Measurements from ENCODE around the gene PLD2.

Gene PLD2

DNA sequence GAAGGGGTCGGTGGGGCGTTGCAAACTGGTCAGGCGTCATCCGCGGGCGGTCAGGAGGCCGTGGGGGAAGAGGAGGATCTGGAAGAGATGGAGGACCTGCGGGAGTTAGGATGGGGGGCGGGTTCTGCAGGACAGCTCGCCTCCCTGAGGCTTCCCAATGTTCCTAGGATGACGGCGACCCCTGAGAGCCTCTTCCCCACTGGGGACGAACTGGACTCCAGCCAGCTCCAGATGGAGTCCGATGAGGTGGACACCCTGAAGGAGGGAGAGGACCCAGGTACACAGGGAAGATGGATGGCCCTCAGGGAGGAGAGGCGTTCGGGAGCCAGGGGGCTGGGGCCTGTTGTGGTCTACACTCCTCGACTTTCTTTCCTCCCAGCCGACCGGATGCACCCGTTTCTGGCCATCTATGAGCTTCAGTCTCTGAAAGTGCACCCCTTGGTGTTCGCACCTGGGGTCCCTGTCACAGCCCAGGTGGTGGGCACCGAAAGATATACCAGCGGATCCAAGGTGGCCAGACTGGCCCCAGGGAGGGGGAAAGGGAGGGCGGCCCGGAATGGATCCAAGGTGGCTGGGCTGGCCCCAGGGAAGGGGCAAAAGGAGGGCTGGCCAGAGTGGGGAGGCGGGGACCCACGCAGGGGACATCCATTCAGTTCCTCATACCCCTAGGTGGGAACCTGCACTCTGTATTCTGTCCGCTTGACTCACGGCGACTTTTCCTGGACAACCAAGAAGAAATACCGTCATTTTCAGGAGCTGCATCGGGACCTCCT lies 839 bp downstream of the PLD2 start:
- TF ChIP-seq GATA3 (IDR thresholded peaks at IDR 0.05; ENCODE audit: low read depth, low read length) (no peak), GATA2 (IDR thresholded peaks at IDR 0.05; ENCODE audit: low read depth, low read length) (no peak)

DNA sequence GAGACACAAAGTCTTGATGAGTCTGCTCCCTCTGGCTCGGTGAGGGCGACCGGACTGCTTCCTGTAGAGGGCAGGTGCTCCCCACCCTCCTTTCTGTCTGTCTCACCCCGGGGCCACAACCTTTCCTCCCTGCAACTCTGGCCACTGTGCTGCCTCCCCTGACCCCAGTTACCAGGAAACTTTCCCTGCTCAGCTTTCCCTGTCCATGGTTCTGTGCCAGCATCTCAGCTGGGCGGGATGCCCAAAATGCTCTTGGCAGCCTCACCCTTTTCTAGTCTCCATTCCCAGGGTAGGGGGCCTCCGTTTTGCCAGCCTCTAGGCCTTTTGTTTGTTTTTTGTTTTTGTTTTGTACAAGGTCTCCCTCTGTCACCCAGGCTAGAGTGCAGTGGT lies 1.4 kb downstream of the PLD2 start:
- TF ChIP-seq GATA2 (IDR thresholded peaks at IDR 0.05; ENCODE audit: low read depth, low read length) = no peak
- no peak for TF ChIP-seq GATA3 (IDR thresholded peaks at IDR 0.05; ENCODE audit: low read depth, low read length)

DNA sequence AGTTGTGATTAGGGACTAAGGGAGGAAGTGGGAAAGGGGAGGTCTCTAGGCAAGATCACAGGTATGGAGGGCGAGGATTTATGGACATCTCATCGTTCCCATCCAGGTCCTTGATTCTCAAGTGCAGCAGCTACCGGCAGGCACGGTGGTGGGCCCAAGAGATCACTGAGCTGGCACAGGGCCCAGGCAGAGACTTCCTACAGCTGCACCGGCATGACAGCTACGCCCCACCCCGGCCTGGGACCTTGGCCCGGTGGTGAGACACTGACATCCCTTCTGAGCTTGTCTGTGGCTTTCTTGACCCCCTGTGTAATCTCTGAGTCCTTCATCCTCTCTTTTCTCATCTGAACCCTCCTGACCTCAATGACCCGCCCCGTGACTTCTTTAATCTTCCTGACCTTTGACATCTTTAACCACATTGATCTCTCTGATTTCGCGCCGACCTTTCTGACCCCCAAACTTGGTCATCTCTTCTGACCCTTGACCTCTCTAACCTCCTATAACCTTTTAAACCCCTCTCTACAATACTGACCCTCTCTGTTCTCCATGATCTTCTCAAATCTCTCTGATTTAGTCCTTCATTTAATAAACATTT lies 3.8 kb downstream of the PLD2 start:
- TF ChIP-seq GATA2 (IDR thresholded peaks at IDR 0.05; ENCODE audit: low read depth, low read length) = no peak
- TF ChIP-seq GATA3 (IDR thresholded peaks at IDR 0.05; ENCODE audit: low read depth, low read length) = no peak

DNA sequence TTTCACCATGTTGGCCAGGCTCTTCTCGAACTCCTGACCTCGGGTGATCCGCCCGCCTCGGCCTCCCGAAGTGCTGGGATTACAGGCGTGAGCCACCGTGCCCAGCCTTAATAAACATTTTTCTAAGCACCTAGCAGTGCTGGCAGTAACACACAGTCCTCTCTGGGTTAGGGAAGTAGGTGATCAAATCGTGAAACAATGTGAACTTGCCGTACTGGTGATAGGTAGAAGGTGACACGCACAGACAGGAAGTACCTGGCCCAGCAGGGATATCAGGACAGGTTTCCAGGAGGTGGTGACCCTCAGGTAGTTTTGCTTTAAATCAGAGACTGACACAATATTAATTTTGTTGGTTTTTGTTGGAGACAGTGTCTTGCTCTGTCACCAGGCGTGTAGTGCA lies 4.5 kb downstream of the PLD2 start:
- TF ChIP-seq GATA2 (IDR thresholded peaks at IDR 0.05; ENCODE audit: low read depth, low read length) (no peak), GATA3 (IDR thresholded peaks at IDR 0.05; ENCODE audit: low read depth, low read length) (no peak)

DNA sequence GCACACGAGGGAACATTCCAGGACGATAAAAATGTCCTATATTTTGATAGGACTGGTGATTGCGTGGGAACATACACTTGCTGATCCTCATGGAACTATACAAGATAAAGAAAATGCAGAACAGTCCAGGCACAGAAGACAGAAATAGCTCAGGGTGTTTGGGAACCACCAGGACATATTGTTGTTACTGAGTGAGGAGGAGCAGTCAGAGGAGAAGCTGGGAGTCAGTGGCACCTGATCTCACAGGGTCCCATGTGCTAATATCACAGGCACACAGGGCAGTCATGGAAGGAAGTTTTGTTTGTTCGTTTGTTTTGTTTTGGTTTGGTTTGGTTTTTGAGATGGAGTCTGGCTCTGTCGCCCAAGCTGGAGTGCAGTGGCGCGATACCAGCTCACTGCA lies 5.7 kb downstream of the PLD2 start:
- no peak for TF ChIP-seq GATA3 (IDR thresholded peaks at IDR 0.05; ENCODE audit: low read depth, low read length)
- no peak for TF ChIP-seq GATA2 (IDR thresholded peaks at IDR 0.05; ENCODE audit: low read depth, low read length)

DNA sequence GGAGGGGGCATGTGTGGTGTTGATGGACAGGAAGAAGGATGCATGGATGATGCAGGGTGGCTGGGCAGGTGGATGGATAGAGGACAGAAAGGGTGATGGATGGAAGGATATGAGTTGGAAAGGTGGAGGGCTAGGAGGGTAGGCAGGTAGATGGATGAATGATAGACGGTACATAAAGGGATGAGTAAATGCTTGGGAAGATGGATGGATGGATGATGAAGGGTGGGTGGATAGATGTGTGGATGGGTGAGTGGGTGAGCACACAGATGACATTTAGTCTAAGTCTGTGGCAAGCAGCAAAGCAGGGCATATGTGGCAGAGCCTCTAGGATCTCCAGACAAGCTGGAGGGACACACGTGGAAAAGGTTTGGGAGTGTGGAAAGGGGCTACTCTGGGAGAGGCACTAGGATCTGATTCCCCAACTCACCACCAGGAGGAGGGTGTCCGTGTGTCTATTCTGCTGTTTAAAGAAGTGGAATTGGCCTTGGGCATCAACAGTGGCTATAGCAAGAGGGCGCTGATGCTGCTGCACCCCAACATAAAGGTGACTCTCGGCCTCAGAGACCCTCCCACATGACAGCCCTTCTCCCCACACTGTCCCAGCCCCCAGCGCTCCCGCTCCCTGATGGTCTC lies 8.2 kb downstream of the PLD2 start:
- TF ChIP-seq GATA2 (IDR thresholded peaks at IDR 0.05; ENCODE audit: low read depth, low read length) (no peak), GATA3 (IDR thresholded peaks at IDR 0.05; ENCODE audit: low read depth, low read length) (no peak)

DNA sequence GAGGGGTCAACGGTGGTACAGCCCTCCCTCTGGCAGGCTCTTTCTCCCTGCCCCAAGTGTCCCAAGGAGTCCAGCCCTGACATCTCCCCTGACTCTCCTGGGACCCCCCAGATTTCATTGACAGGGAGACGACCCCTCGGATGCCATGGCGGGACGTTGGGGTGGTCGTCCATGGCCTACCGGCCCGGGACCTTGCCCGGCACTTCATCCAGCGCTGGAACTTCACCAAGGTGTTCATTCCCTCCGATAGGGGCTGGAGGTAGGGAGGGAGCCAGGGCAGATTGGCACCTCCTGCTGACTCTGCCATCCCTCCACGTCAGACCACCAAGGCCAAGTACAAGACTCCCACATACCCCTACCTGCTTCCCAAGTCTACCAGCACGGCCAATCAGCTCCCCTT lies 9.9 kb downstream of the PLD2 start:
- TF ChIP-seq GATA3 (IDR thresholded peaks at IDR 0.05; ENCODE audit: low read depth, low read length) (no peak), GATA2 (IDR thresholded peaks at IDR 0.05; ENCODE audit: low read depth, low read length) (no peak)

DNA sequence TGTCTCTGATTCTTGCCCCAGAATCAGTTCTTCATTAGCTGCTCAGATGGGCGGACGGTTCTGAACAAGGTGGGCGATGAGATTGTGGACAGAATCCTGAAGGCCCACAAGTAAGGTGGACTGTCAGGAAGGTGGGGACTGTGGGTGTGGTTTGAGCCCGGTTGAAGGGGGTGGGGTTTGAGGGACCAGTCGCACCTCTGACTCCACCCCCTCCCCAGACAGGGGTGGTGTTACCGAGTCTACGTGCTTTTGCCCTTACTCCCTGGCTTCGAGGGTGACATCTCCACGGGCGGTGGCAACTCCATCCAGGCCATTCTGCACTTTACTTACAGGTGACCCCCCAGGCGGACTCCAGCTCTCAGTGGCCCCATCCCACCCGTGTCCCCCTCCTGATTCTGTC lies 11.3 kb downstream of the PLD2 start:
- TF ChIP-seq GATA2 (IDR thresholded peaks at IDR 0.05; ENCODE audit: low read depth, low read length) = no peak
- TF ChIP-seq GATA3 (IDR thresholded peaks at IDR 0.05; ENCODE audit: low read depth, low read length) = no peak

DNA sequence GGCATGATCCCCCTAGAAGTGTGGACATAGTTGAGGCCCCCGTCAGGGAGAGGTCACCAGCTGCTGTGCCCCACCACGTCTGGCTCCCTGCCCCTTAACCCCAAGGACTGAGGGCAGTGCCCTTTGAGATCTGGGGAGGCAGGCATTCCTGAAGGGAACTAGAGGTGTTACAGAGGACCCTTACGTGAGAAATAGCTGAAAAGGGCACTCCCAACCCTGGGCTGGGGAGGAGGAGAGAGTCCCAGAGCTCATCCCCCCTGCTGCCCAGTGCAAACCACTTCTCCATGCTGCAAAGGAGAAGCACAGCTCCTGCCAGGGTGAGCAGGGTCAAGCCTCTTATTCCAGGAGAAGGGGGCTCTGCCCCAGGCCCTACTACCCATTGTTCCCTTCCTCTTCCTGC lies 15.9 kb downstream of the PLD2 start:
- no peak for TF ChIP-seq GATA3 (IDR thresholded peaks at IDR 0.05; ENCODE audit: low read depth, low read length)
- TF ChIP-seq GATA2 (IDR thresholded peaks at IDR 0.05; ENCODE audit: low read depth, low read length) = no peak

DNA sequence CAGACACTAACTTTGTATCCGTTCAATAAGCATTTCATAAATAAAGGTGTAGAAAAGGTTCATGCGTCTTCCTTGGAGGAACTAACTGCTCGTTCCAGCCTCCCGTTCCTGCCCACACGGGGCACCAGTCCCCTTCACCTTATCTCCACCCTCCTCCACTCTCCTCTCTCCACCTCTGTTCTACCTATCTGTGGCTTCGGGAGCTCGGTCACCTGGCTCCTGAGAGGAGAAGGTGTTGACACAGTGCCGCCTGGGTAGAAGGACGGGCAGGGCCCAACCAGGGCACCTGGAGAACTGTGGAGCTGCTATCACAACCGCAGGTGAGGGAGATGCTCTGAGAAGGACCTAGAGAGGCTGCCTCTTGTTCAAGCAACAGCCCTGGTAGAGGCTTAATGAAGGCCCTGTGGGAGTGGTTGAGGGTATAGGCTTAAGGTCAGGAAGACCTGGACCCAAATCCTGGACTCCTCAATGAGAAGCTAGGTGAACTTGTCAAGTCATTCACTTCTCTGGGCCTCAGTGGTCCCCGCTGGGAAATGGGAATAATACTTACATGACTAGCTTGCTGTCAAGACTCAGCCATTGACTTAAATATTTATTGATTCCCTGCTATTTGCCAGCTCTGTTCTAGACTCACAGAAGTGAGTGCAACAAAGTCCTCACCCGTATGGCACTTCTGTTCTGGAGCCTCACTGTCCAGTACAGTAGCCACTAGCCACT lies 16.6 kb downstream of the PLD2 start:
- TF ChIP-seq GATA3 (IDR thresholded peaks at IDR 0.05; ENCODE audit: low read depth, low read length) (no peak), GATA2 (IDR thresholded peaks at IDR 0.05; ENCODE audit: low read depth, low read length) (no peak)

DNA sequence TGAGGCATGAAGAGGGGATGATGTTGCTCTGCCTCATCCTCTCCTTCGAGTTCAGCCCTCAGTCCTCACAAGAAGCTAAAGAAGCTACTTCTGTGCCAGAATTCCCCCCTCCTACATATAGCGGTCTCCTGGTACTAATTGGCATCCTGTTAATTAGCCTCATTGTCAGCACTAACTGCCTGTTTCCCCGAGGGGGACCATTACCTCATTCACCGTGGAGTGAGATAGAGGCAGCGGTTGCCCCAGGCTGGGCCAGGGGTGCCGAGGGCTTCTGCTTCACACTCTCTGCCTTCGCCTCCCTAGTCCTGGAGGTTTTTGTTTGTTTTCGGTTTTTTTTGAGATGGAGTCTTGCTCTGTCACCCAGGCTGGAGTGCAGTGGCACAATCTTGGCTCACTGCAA lies 20.4 kb downstream of the PLD2 start:
- TF ChIP-seq GATA2 (IDR thresholded peaks at IDR 0.05; ENCODE audit: low read depth, low read length) (no peak), GATA3 (IDR thresholded peaks at IDR 0.05; ENCODE audit: low read depth, low read length) (no peak)

DNA sequence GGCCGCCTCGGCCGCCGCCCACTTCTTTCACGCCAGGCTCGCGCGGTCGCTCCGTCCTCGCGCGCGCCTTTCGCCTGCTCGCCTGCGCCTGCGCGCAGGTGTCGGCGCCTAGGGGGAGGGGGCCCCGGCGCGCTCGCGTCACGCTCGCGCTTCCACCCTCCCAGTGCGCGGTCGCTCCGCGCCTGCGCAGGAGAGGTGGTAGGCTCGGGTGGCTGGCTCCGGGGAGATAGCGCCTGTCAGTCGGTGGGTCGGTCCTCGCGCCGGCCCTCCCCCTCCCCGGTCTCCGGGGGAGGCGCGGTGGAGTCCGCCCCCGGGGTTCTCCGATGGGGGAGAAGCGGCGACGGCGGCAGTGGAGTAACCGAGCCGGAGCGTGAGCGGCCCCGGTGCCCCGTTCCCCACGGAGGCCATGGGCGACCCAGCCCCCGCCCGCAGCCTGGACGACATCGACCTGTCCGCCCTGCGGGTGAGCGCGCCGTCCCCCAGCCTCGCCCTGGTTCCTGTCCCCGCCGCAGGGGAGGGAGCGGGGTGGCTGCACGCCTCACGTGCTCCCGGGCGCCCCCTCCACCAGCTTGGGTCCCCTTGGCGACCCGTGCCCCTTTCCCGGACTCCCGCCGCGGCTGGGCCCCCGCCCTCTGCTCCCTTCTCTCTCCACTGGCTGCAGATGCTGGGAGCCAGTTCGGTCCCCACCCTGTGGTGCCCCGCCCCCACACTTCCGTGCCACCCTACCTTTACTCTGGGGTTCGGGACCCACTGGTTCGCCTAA lies 26.4 kb downstream of the PLD2 start, which contains the start of gene MINK1:
Gene MINK1 (plus strand): TSS at position 163 of the 763 bp plus-strand sequence. CDS start 244 bp downstream, at position 407.
- peak; percentile 31; the same call in 1 of the 2 replicates for TF ChIP-seq GATA2 (IDR thresholded peaks at IDR 0.05; ENCODE audit: low read depth, low read length)
- TF ChIP-seq GATA3 (IDR thresholded peaks at IDR 0.05; ENCODE audit: low read depth, low read length) = no peak

DNA sequence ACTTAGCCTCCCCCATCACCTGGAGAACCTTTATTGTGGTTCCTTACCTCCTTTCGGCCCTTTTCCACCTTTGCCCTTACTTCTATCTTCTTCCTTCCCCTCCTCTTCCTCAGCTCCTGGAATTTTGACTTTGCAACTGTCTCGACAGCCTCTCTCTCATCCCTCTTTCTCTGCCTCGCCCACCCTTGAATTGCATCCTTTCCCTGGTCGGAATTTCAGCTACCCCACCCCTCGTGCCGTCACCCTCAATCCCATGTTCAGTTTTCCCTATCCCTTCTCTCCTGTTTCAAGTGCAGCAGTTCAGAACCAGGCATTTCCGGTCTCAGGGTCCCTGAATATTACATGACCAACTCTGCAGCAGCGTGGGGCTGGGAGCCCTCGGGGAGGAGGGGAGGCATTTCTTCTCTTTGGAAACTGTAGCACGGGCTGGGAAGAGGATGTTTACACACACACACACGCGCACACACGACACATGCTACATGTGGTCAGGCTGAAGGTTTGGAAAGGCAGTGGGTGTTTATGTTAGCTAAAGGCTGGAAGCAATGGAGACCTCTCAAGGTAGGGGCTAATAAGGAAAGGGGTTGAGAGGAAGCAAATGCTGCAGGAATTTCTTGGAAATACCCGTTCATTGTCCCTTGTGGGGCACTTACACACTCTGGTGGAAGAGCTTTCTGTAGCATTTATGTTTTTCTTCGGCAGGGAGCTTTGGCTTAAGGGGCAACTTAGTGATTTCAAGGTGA lies 27.2 kb downstream of the PLD2 start:
- no peak for TF ChIP-seq GATA2 (IDR thresholded peaks at IDR 0.05; ENCODE audit: low read depth, low read length)
- no peak for TF ChIP-seq GATA3 (IDR thresholded peaks at IDR 0.05; ENCODE audit: low read depth, low read length)

Data from SH-SY5Y (cell line).